SU-DHL-6 (cell line): Measurements from ENCODE around the gene ANKRD23.
A peak's percentile ranks its signal among the peaks of the same experiment; 100 is the strongest.

ENCODE experiments used
- H2AFZ ChIP-seq: fragments of 200-600 bp; sonication (generic); 2 replicates; pipeline ENCODE4 v1.6.1; 2014; ENCODE audit warnings: low read depth, mild to moderate bottlenecking, moderate library complexity, mixed read lengths, antibody characterized with exemption, low read length; ENCODE audit not compliant: severe bottlenecking
- H3F3A ChIP-seq: fragments of 200-600 bp; shearing (Covaris generic); 2 replicates; pipeline ENCODE4 v1.6.0; 2016; ENCODE audit warnings: antibody characterized with exemption, mild to moderate bottlenecking; ENCODE audit not compliant: insufficient read depth
- H3K27ac ChIP-seq: fragments of 200-600 bp; sonication (generic); 2 replicates; pipeline ENCODE4 v1.5.1; 2016; ENCODE audit warnings: low read depth, mild to moderate bottlenecking, low read length, moderate library complexity, mixed read lengths
- H3K27me3 ChIP-seq: fragments of 200-600 bp; sonication (generic), shearing (Covaris generic); 2 replicates; pipeline ENCODE4 v1.6.0; 2014; ENCODE audit warnings: mild to moderate bottlenecking, low read length
- H3K36me3 ChIP-seq: fragments of 200-600 bp; sonication (generic); 2 replicates; pipeline ENCODE4 v1.6.1; 2014; ENCODE audit warnings: mild to moderate bottlenecking, low read length, mixed read lengths
- H3K4me2 ChIP-seq: fragments of 300-600, 200-600 bp; shearing (Covaris generic), sonication (generic); 2 replicates; pipeline ENCODE4 v1.6.0; 2014; ENCODE audit warnings: low read length, low read depth, mild to moderate bottlenecking; ENCODE audit not compliant: poor library complexity, severe bottlenecking
- H3K4me3 ChIP-seq: fragments of 200-600 bp; sonication (generic); 2 replicates; pipeline ENCODE4 v1.5.1; 2014; ENCODE audit warnings: antibody characterized with exemption, low read length, mild to moderate bottlenecking, mixed read lengths; ENCODE audit not compliant: insufficient read depth, poor library complexity, severe bottlenecking
- H3K79me2 ChIP-seq: fragments of 200-600 bp; sonication (generic); 2 replicates; pipeline ENCODE4 v1.6.1; 2014; ENCODE audit warnings: mild to moderate bottlenecking, low read length, moderate library complexity; ENCODE audit not compliant: insufficient read depth
- H3K9ac ChIP-seq: fragments of 200-600 bp; sonication (generic); 2 replicates; pipeline ENCODE4 v1.7.0; 2014; ENCODE audit warnings: mild to moderate bottlenecking, low read length
- H3K9me2 ChIP-seq: fragments of 200-600 bp; sonication (generic); replicated peaks from 2 replicates; pipeline ENCODE4 v1.6.1; 2014; ENCODE audit warnings: low read length; ENCODE audit not compliant: insufficient read depth
- H3K9me3 ChIP-seq: fragments of 200-600 bp; sonication (generic); 2 replicates; pipeline ENCODE4 v1.6.1; 2014; ENCODE audit warnings: low read length, mixed read lengths; ENCODE audit not compliant: insufficient read depth
- H4K20me1 ChIP-seq: fragments of 200-600 bp; sonication (generic); 2 replicates; pipeline ENCODE4 v1.6.1; 2014; ENCODE audit warnings: low read depth, mild to moderate bottlenecking, antibody characterized with exemption, low read length, moderate library complexity, mixed read lengths
- EZH2phosphoT487 ChIP-seq: fragments of 200-600 bp; sonication (generic), shearing (Covaris generic); conservative IDR thresholded peaks from 2 replicates; pipeline ENCODE4 v1.6.1; 2018; ENCODE audit warnings: mild to moderate bottlenecking, antibody characterized with exemption, low read length, moderate library complexity, mixed read lengths
- TF ChIP-seq, protein P1 (sequence below): fragments of 200-600 bp; sonication (generic); IDR thresholded peaks from one replicate; pipeline ENCODE4 v1.5.1; 2017; ENCODE audit warnings: antibody characterized with exemption, mild to moderate bottlenecking, low read length, moderate library complexity; ENCODE audit not compliant: insufficient read depth, poor library complexity, severe bottlenecking

The ANKRD23 gene

GRCh38 chr2:96873651-96874096 is 29.9 kb upstream of the ANKRD23 start:
- no peaks in the 10 kb centered on the region for H3K9me3 ChIP-seq
- no peaks in the 10 kb centered on the region for H3K27me3 ChIP-seq
- no peak overlapping the region for H3K4me2 ChIP-seq
- no peak overlapping the region for H3K27ac ChIP-seq
- H4K20me1 ChIP-seq, result no peaks in the 10 kb centered on the region
- no peak for TF ChIP-seq EZH2phosphoT487
- TF ChIP-seq, protein P1, sequence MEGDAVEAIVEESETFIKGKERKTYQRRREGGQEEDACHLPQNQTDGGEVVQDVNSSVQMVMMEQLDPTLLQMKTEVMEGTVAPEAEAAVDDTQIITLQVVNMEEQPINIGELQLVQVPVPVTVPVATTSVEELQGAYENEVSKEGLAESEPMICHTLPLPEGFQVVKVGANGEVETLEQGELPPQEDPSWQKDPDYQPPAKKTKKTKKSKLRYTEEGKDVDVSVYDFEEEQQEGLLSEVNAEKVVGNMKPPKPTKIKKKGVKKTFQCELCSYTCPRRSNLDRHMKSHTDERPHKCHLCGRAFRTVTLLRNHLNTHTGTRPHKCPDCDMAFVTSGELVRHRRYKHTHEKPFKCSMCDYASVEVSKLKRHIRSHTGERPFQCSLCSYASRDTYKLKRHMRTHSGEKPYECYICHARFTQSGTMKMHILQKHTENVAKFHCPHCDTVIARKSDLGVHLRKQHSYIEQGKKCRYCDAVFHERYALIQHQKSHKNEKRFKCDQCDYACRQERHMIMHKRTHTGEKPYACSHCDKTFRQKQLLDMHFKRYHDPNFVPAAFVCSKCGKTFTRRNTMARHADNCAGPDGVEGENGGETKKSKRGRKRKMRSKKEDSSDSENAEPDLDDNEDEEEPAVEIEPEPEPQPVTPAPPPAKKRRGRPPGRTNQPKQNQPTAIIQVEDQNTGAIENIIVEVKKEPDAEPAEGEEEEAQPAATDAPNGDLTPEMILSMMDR, result no peak
- no peaks in the 10 kb centered on the region for H3K36me3 ChIP-seq
- H3F3A ChIP-seq, result no peaks in the 10 kb centered on the region
- no peaks in the 10 kb centered on the region for H3K79me2 ChIP-seq
- H3K9me2 ChIP-seq, result no peaks in the 10 kb centered on the region
- H3K9ac ChIP-seq, result no peak overlapping the region
- no peak overlapping the region for H2AFZ ChIP-seq
- no peak overlapping the region for H3K4me3 ChIP-seq

GRCh38 chr2:96872591-96873349 is 28.9 kb upstream of the ANKRD23 start:
- H3K4me3 ChIP-seq, result no peak overlapping the region
- no peaks in the 10 kb centered on the region for H3K27me3 ChIP-seq
- H3K79me2 ChIP-seq, result no peaks in the 10 kb centered on the region
- no peaks in the 10 kb centered on the region for H3K36me3 ChIP-seq
- H3F3A ChIP-seq, result no peaks in the 10 kb centered on the region
- H3K9me3 ChIP-seq, result no peaks in the 10 kb centered on the region
- no peaks in the 10 kb centered on the region for H3K9me2 ChIP-seq
- no peak overlapping the region for H3K9ac ChIP-seq
- no peaks in the 10 kb centered on the region for H4K20me1 ChIP-seq
- H3K4me2 ChIP-seq, result no peak overlapping the region
- no peak overlapping the region for H2AFZ ChIP-seq
- no peak overlapping the region for H3K27ac ChIP-seq
- TF ChIP-seq, protein P1, result no peak
- TF ChIP-seq EZH2phosphoT487, result no peak

- H3K4me2 ChIP-seq, result no peak overlapping the region
- no peaks in the 10 kb centered on the region for H3K79me2 ChIP-seq
- H3K9me3 ChIP-seq, result no peaks in the 10 kb centered on the region
- no peaks in the 10 kb centered on the region for H3F3A ChIP-seq
- no peaks in the 10 kb centered on the region for H3K27me3 ChIP-seq
- H3K4me3 ChIP-seq, result no peak overlapping the region
- H4K20me1 ChIP-seq, result no peaks in the 10 kb centered on the region
- H3K9ac ChIP-seq, result no peak overlapping the region
- H3K36me3 ChIP-seq, result no peaks in the 10 kb centered on the region
- H2AFZ ChIP-seq, result no peak overlapping the region
- no peaks in the 10 kb centered on the region for H3K9me2 ChIP-seq
- H3K27ac ChIP-seq, result no peak overlapping the region
- TF ChIP-seq, protein P1, result no peak
- TF ChIP-seq EZH2phosphoT487, result 0 out of 2 replicates have a peak, but pooled peaks have one; percentile 65
Measured at GRCh38 chr2:96870626-96871255, 26.9 kb upstream of the ANKRD23 start.
